ENCODE measurements around the gene ZMYM4.

GRCh38 chr1:35359995-35360394, 91.5 kb downstream of the ZMYM4 start:
- TF ChIP-seq CTCF (IDR thresholded peaks at IDR 0.05; ENCODE audit: insufficient read depth, low read length), result no peak
- no peak for TF ChIP-seq SPI1 (IDR thresholded peaks at IDR 0.05; ENCODE audit: borderline replicate concordance, low read depth)
